IPS-NIHi7 (cell line): ENCODE measurements around the gene DOCK1.

Experiments
- DNase-seq: peaks from one replicate; pipeline ENCODE4 v3.0.0; 2012; ENCODE audit warnings: mixed read lengths; ENCODE audit errors: extremely low spot score

DOCK1 gene

GRCh38 chr10:127034790-127035189 lies 129.6 kb downstream of the DOCK1 start:
- no peak for DNase-seq

GRCh38 chr10:127035827-127036226 lies 130.6 kb downstream of the DOCK1 start:
- DNase-seq = no peak

- DNase-seq = no peak
Measured at GRCh38 chr10:127036987-127037386, 131.8 kb downstream of the DOCK1 start.

- DNase-seq = no peak
Measured at GRCh38 chr10:127039435-127039834, 134.2 kb downstream of the DOCK1 start.

GRCh38 chr10:127040756-127041155 lies 135.5 kb downstream of the DOCK1 start:
- DNase-seq = no peak

- no peak for DNase-seq
Measured at GRCh38 chr10:127041552-127041951, 136.3 kb downstream of the DOCK1 start.

- DNase-seq = no peak
Measured at GRCh38 chr10:127043301-127043700, 138.1 kb downstream of the DOCK1 start.

- DNase-seq = no peak
Measured at GRCh38 chr10:127044186-127044585, 139.0 kb downstream of the DOCK1 start.

- DNase-seq = no peak
Measured at GRCh38 chr10:127046975-127047877, 142.0 kb downstream of the DOCK1 start.

- no peak for DNase-seq
Measured at GRCh38 chr10:127047878-127048238, 142.6 kb downstream of the DOCK1 start.

- no peak for DNase-seq
Measured at GRCh38 chr10:127048630-127049029, 143.4 kb downstream of the DOCK1 start.

- DNase-seq = no peak
Measured at GRCh38 chr10:127052001-127052400, 146.8 kb downstream of the DOCK1 start.

GRCh38 chr10:127055263-127055662 lies 150.0 kb downstream of the DOCK1 start:
- DNase-seq = no peak

GRCh38 chr10:127059314-127059713 lies 154.1 kb downstream of the DOCK1 start:
- no peak for DNase-seq

- DNase-seq = no peak
Measured at GRCh38 chr10:127063762-127064161, 158.5 kb downstream of the DOCK1 start.

GRCh38 chr10:127064474-127064873 lies 159.2 kb downstream of the DOCK1 start:
- no peak for DNase-seq

- DNase-seq = no peak
Measured at GRCh38 chr10:127067542-127068194, 162.4 kb downstream of the DOCK1 start.

- DNase-seq = no peak
Measured at GRCh38 chr10:127068485-127068884, 163.3 kb downstream of the DOCK1 start.

- no peak for DNase-seq
Measured at GRCh38 chr10:127069436-127069835, 164.2 kb downstream of the DOCK1 start.

- DNase-seq = no peak
Measured at GRCh38 chr10:127071126-127071525, 165.9 kb downstream of the DOCK1 start.

GRCh38 chr10:127073666-127074065 lies 168.4 kb downstream of the DOCK1 start:
- no peak for DNase-seq

- no peak for DNase-seq
Measured at GRCh38 chr10:127079392-127079791, 174.2 kb downstream of the DOCK1 start.

- no peak for DNase-seq
Measured at GRCh38 chr10:127080317-127080716, 175.1 kb downstream of the DOCK1 start.
